GM20000 (cell line): ENCODE results near the gene C2orf66.

ENCODE experiments used
- DNase-seq: peaks from one replicate; pipeline ENCODE4 v3.0.0; 2012; ENCODE audit warnings: low spot score
- CTCF ChIP-seq: IDR thresholded peaks from 2 replicates; pipeline ENCODE4 v1.5.1; 2012; ENCODE audit warnings: mild to moderate bottlenecking, control low read depth; ENCODE audit errors: extremely low read depth, missing control alignments

C2orf66 gene

DNA sequence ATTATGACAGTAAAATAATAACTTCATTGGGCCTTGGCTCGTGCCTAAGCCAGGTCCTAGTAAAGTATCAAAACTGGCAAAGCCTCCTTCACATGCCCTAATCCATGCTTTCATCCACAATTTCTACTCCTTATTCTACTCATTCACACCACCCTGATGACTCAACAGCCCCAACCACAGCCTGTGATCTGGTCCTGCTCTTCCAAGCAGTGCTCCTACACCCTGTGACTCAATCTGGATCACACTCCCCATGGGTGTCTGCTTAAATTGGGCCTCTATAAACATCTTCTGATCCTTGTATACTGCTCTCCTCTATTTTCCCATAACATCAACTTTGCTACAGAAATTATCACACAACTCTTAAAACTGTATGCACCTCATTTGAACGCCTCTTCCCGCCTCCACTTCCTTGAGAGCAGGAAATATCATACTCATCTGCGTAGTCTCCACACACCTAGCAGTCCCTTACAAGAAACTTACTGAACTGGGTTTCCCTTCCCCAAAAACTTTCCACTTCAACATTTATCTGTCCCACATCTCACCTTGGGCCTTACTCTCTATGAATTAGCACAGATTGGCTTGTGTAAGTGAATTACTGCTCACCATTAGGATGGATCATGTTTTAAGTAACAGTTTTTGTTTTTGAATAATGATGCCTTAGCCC lies 25.6 kb downstream of the C2orf66 start:
- no peak for TF ChIP-seq CTCF
- peak; percentile 3 for DNase-seq

GRCh38 chr2:196767101-196767500 lies 42.1 kb downstream of the C2orf66 start:
- TF ChIP-seq CTCF, result no peak

DNA sequence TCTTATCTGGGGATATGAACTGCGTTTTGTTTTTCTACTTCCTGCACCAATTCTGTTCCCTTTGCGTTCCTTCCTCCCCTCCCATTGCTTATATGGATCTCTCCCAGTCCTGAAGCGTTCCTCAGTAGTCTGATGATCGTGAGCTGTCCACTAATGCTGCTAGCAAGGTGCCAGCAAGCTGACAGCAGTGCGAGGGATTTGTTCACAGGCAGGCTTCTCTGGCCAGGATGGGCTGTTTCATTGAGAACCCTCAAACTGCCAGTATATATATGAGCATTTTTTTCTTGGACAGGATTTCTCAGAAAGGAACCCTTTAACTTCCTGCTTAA lies 49.8 kb downstream of the C2orf66 start:
- DNase-seq, result no peak

More at GRCh38 chr2:196767101-196767500, 42.1 kb downstream of the C2orf66 start:
- DNase-seq, result no peak

GRCh38 chr2:196758474-196759377 lies 50.4 kb downstream of the C2orf66 start:
- TF ChIP-seq CTCF, result no peak
- peak; percentile 11 for DNase-seq

More for the DNA sequence above, 49.8 kb downstream of the C2orf66 start:
- no peak for TF ChIP-seq CTCF
